Neuron (in vitro differentiated cells): Measurements from ENCODE around the gene PRDX3.
"Not testable (repeated sequence)": the region's sequence is repeated elsewhere in the genome, so short reads cannot be mapped to it uniquely, and the experiment has no call there.

ENCODE experiments used
- H2AFZ ChIP-seq: one replicate; pipeline ENCODE4 v1.6.1; 2013; ENCODE audit warnings: low read depth, mild to moderate bottlenecking, inconsistent platforms, low read length, moderate library complexity
- H3K27me3 ChIP-seq: one replicate; pipeline ENCODE4 v1.6.1; 2013; ENCODE audit warnings: low read length; ENCODE audit not compliant: insufficient read depth
- H3K36me3 ChIP-seq: one replicate; pipeline ENCODE4 v1.6.1; 2013; ENCODE audit warnings: low read length; ENCODE audit not compliant: insufficient read depth
- H3K4me1 ChIP-seq: one replicate; pipeline ENCODE4 v1.6.1; 2013; ENCODE audit warnings: low read length; ENCODE audit not compliant: insufficient read depth
- H3K4me3 ChIP-seq: 2 replicates; pipeline ENCODE4 v1.5.1; 2013; ENCODE audit warnings: mild to moderate bottlenecking, low read length, moderate library complexity
- H3K9me3 ChIP-seq: one replicate; pipeline ENCODE4 v1.6.1; 2013; ENCODE audit warnings: low read length

PRDX3 gene

GRCh38 chr10:119198438-119198837, 19.8 kb upstream of the PRDX3 start:
- Histone ChIP-seq H3K36me3 (no peaks in the 10 kb centered on the region), H3K4me3 (no peak overlapping the region), H3K4me1 (peaks cover 8% of the 10 kb centered on the region), H3K27me3 (peaks cover 5% of the 10 kb centered on the region), H2AFZ (no peak overlapping the region), H3K9me3 (no peaks in the 10 kb centered on the region)

GRCh38 chr10:119197921-119198320, 19.3 kb upstream of the PRDX3 start:
- Histone ChIP-seq H3K4me1 (peaks cover 3% of the 10 kb centered on the region), H3K9me3 (no peaks in the 10 kb centered on the region), H3K4me3 (no peak overlapping the region), H2AFZ (no peak overlapping the region), H3K27me3 (peaks cover 5% of the 10 kb centered on the region), H3K36me3 (no peaks in the 10 kb centered on the region)

- Histone ChIP-seq H3K4me3 (no peak overlapping the region), H3K4me1 (no peaks in the 10 kb centered on the region), H3K36me3 (no peaks in the 10 kb centered on the region), H3K9me3 (no peaks in the 10 kb centered on the region), H2AFZ (no peak overlapping the region), H3K27me3 (peaks cover 5% of the 10 kb centered on the region)
Measured at GRCh38 chr10:119191881-119192280, 13.3 kb upstream of the PRDX3 start.

GRCh38 chr10:119190954-119191785, 12.6 kb upstream of the PRDX3 start:
- Histone ChIP-seq H3K9me3 (no peaks in the 10 kb centered on the region), H3K4me3 (no peak overlapping the region), H3K36me3 (no peaks in the 10 kb centered on the region), H3K4me1 (no peaks in the 10 kb centered on the region), H3K27me3 (peaks cover 5% of the 10 kb centered on the region), H2AFZ (no peak overlapping the region)

- Histone ChIP-seq H3K4me3 (no peak overlapping the region), H3K4me1 (no peaks in the 10 kb centered on the region), H3K27me3 (peaks cover 5% of the 10 kb centered on the region), H3K36me3 (no peaks in the 10 kb centered on the region), H2AFZ (no peak overlapping the region), H3K9me3 (no peaks in the 10 kb centered on the region)
Measured at GRCh38 chr10:119190353-119190752, 11.7 kb upstream of the PRDX3 start.

- H3K4me3 ChIP-seq: no peak overlapping the region
- H3K4me1 ChIP-seq: no peaks in the 10 kb centered on the region
- no peak overlapping the region for H2AFZ ChIP-seq
- H3K36me3 ChIP-seq: no peaks in the 10 kb centered on the region
- peaks cover 3% of the 10 kb centered on the region for H3K27me3 ChIP-seq
- H3K9me3 ChIP-seq: no peaks in the 10 kb centered on the region
Measured at GRCh38 chr10:119189811-119190282, 11.2 kb upstream of the PRDX3 start.

GRCh38 chr10:119183664-119184412, 5.2 kb upstream of the PRDX3 start:
- no peaks in the 10 kb centered on the region for H3K27me3 ChIP-seq
- no peak overlapping the region for H3K4me3 ChIP-seq
- no peak overlapping the region for H2AFZ ChIP-seq
- no peaks in the 10 kb centered on the region for H3K9me3 ChIP-seq
- H3K36me3 ChIP-seq: no peaks in the 10 kb centered on the region
- peaks cover 4% of the 10 kb centered on the region for H3K4me1 ChIP-seq

GRCh38 chr10:119180850-119181400, 2.3 kb upstream of the PRDX3 start:
- not testable (repeated sequence) for H3K9me3 ChIP-seq, H2AFZ ChIP-seq, H3K27me3 ChIP-seq, H3K4me3 ChIP-seq, H3K4me1 ChIP-seq
- H3K36me3 ChIP-seq: peaks cover 11% of the 10 kb centered on the region

GRCh38 chr10:119177708-119178371, 772 bp downstream of the PRDX3 start:
- Histone ChIP-seq H3K4me1 (peaks cover 9% of the 10 kb centered on the region), H3K9me3 (no peaks in the 10 kb centered on the region), H2AFZ (peak overlapping the region; percentile 83), H3K4me3 (peak overlapping the region; percentile 92), H3K36me3 (peaks cover 29% of the 10 kb centered on the region), H3K27me3 (no peaks in the 10 kb centered on the region)

GRCh38 chr10:119176166-119176565, 2.4 kb downstream of the PRDX3 start:
- Histone ChIP-seq H3K4me3 (no peak overlapping the region), H3K4me1 (peaks cover 9% of the 10 kb centered on the region)

GRCh38 chr10:119174109-119174508, 4.5 kb downstream of the PRDX3 start:
- H3K27me3 ChIP-seq: no peaks in the 10 kb centered on the region
- no peak overlapping the region for H2AFZ ChIP-seq
- H3K36me3 ChIP-seq: peaks cover 61% of the 10 kb centered on the region
- H3K9me3 ChIP-seq: no peaks in the 10 kb centered on the region
- peaks cover 8% of the 10 kb centered on the region for H3K4me1 ChIP-seq
- H3K4me3 ChIP-seq: no peak overlapping the region

More at GRCh38 chr10:119176166-119176565, 2.4 kb downstream of the PRDX3 start:
- Histone ChIP-seq H3K9me3 (no peaks in the 10 kb centered on the region), H3K36me3 (peaks cover 44% of the 10 kb centered on the region), H2AFZ (no peak overlapping the region), H3K27me3 (no peaks in the 10 kb centered on the region)

- Histone ChIP-seq H3K4me1 (peaks cover 17% of the 10 kb centered on the region), H2AFZ (no peak overlapping the region), H3K4me3 (no peak overlapping the region), H3K36me3 (peaks cover 37% of the 10 kb centered on the region), H3K9me3 (no peaks in the 10 kb centered on the region), H3K27me3 (no peaks in the 10 kb centered on the region)
Measured at GRCh38 chr10:119167041-119167440, 11.6 kb downstream of the PRDX3 start.

- Histone ChIP-seq H3K4me3 (no peak overlapping the region), H2AFZ (no peak overlapping the region), H3K36me3 (peaks cover 33% of the 10 kb centered on the region), H3K4me1 (peaks cover 17% of the 10 kb centered on the region), H3K9me3 (no peaks in the 10 kb centered on the region), H3K27me3 (no peaks in the 10 kb centered on the region)
Measured at GRCh38 chr10:119166564-119166963, 12.0 kb downstream of the PRDX3 start.
